NCI-H2196 (cell line): Measurements from ENCODE around the gene SLC17A4.

Source experiments
- DNase-seq: peaks from one replicate; lab custom pipeline; 2025; ENCODE audit not compliant: unreplicated experiment; lab: John Stamatoyannopoulos, UW

Gene SLC17A4

GRCh38 chr6:25815194-25815593, 60.7 kb downstream of the SLC17A4 start:
- no peak for DNase-seq

DNA sequence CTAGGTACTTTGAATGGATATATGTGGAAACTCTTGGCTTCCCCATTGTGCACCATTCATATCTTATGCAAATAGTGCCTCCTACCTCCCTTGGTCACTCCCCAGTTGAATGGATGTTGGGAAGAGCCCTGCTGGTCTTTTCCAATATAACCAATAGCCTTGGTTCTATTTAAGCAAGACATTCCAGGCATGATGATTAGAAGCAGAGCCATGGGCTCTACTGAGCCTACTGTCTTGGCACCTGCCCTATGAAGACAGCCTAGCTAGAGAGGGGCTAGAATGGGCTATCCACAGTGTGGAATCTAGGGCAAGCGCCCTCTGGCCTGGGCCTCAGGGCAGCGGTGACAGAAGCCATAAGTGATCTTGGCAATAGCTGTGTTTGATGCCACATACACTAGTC, 61.7 kb downstream of the SLC17A4 start:
- DNase-seq, result no peak

GRCh38 chr6:25821341-25821740, 66.8 kb downstream of the SLC17A4 start:
- DNase-seq, result no peak

DNA sequence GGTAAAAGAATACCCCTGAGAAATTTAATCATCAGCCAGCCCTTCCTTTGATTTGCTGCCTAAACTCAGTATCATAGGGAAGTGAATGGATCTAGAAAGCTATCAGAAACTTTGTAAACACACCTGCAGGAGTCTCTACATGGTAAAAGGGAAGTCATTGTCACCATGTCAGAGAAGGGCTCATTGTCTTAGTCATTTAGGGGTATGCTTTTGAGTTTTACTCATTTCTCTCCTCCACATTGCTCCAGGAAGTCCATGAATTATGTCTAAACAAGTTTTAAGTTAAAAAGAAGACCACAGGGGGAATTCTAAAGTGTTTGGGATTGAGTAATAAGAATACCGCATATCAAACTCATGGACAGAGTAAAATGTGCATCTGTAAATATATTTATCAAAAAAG, 74.8 kb downstream of the SLC17A4 start:
- no peak for DNase-seq

DNA sequence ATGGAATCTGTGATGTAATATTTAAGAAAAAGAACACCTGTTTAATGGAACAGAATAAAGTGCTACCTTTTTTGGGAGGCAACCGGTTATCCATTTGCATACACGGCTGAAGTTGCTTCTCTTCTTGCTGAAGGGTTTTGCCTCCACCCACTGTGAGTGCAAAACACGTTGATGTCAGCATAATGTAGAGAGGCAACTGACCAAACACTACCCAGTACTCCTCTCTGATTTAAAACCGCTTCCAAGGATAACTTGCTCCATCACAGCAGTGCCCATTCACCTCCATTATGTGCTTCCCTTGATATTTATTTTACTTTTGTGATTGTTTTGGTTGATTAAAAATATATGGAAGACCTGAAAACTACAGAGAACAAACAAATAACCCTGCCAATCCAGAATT, 75.9 kb downstream of the SLC17A4 start:
- no peak for DNase-seq
